ENCODE measurements around the gene GNAI2.

Gene GNAI2

DNA sequence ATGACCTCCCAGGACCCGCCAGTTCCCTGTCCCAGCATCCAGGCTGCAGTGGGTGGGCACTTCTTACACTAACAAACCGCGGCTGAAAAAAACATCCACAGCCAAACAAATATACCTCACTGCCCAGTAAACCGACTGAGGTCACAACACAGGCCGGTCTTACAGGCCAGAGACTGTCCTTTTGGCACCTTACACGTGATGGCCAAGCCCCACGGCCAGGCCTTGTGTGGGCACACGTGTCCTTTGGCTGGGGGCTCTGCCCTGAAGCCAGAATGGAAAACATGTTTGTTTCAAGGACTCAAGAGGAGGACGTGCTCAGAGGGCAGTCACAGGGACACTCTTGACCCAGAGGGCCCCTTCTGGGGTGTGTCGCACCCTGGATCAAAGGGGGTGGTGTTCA lies 21.2 kb upstream of the GNAI2 start:
- Histone ChIP-seq H4K20me1 (ENCODE audit: insufficient read depth, low read length, poor library complexity, severe bottlenecking) (no peaks in the 10 kb centered on the region), H3F3A (ENCODE audit: low read depth) (no peaks in the 10 kb centered on the region), H3K9ac (ENCODE audit: low read depth, low read length, poor library complexity, severe bottlenecking) (no peak overlapping the region), H3K27me3 (ENCODE audit: insufficient read depth, low read length, poor library complexity, severe bottlenecking) (no peaks in the 10 kb centered on the region), H3K9me2 (replicated peaks; ENCODE audit: low read depth, low read length) (no peaks in the 10 kb centered on the region), H3K79me2 (ENCODE audit: insufficient read depth, low read length) (no peaks in the 10 kb centered on the region), H3K9me3 (ENCODE audit: insufficient read depth, low read depth, low read length) (no peaks in the 10 kb centered on the region), H3K4me2 (ENCODE audit: low read depth, low read length, poor library complexity, severe bottlenecking) (no peak overlapping the region), H3K36me3 (ENCODE audit: insufficient read depth, low read length) (no peaks in the 10 kb centered on the region), H3K4me1 (ENCODE audit: insufficient read depth, low read length, poor library complexity, severe bottlenecking) (no peaks in the 10 kb centered on the region), H2AFZ (ENCODE audit: low read length) (no peak overlapping the region), H3K4me3 (ENCODE audit: low read length, poor library complexity, severe bottlenecking) (no peak overlapping the region)
- no peak for TF ChIP-seq EZH2phosphoT487 (IDR thresholded peaks at IDR 0.05; ENCODE audit: borderline replicate concordance)
- TF ChIP-seq, protein P1, sequence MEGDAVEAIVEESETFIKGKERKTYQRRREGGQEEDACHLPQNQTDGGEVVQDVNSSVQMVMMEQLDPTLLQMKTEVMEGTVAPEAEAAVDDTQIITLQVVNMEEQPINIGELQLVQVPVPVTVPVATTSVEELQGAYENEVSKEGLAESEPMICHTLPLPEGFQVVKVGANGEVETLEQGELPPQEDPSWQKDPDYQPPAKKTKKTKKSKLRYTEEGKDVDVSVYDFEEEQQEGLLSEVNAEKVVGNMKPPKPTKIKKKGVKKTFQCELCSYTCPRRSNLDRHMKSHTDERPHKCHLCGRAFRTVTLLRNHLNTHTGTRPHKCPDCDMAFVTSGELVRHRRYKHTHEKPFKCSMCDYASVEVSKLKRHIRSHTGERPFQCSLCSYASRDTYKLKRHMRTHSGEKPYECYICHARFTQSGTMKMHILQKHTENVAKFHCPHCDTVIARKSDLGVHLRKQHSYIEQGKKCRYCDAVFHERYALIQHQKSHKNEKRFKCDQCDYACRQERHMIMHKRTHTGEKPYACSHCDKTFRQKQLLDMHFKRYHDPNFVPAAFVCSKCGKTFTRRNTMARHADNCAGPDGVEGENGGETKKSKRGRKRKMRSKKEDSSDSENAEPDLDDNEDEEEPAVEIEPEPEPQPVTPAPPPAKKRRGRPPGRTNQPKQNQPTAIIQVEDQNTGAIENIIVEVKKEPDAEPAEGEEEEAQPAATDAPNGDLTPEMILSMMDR (conservative IDR thresholded peaks at IDR 0.05; ENCODE audit: low read length) = no peak

DNA sequence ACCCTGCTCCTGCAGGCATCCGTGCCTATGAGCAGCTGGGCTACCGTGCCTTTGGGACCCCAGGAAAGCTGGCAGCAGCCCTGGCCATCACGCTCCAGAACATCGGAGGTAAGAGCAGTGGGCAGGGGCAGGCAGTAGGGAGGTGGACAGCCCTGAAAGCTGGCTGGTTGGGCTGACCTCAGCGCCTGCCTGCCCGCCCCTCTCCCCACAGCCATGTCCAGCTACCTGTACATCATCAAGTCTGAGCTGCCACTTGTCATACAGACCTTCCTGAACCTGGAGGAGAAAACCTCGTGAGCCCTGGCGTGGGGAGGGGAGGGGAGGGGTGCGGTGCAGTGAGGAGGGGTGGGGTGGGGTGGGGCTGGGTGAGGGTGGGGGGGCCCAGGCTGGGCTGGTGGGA lies 20.5 kb upstream of the GNAI2 start:
- H3K4me2 ChIP-seq (ENCODE audit: low read depth, low read length, poor library complexity, severe bottlenecking) = no peak overlapping the region
- no peaks in the 10 kb centered on the region for H3K9me2 ChIP-seq (replicated peaks; ENCODE audit: low read depth, low read length)
- H3K27me3 ChIP-seq (ENCODE audit: insufficient read depth, low read length, poor library complexity, severe bottlenecking) = no peaks in the 10 kb centered on the region
- no peak overlapping the region for H3K9ac ChIP-seq (ENCODE audit: low read depth, low read length, poor library complexity, severe bottlenecking)
- H3K36me3 ChIP-seq (ENCODE audit: insufficient read depth, low read length) = no peaks in the 10 kb centered on the region
- H2AFZ ChIP-seq (ENCODE audit: low read length) = no peak overlapping the region
- no peaks in the 10 kb centered on the region for H3K79me2 ChIP-seq (ENCODE audit: insufficient read depth, low read length)
- H3K9me3 ChIP-seq (ENCODE audit: insufficient read depth, low read depth, low read length) = no peaks in the 10 kb centered on the region
- no peaks in the 10 kb centered on the region for H4K20me1 ChIP-seq (ENCODE audit: insufficient read depth, low read length, poor library complexity, severe bottlenecking)
- no peaks in the 10 kb centered on the region for H3F3A ChIP-seq (ENCODE audit: low read depth)
- H3K4me1 ChIP-seq (ENCODE audit: insufficient read depth, low read length, poor library complexity, severe bottlenecking) = no peaks in the 10 kb centered on the region
- H3K4me3 ChIP-seq (ENCODE audit: low read length, poor library complexity, severe bottlenecking) = no peak overlapping the region
- no peak for TF ChIP-seq EZH2phosphoT487 (IDR thresholded peaks at IDR 0.05; ENCODE audit: borderline replicate concordance)
- TF ChIP-seq, protein P1 (conservative IDR thresholded peaks at IDR 0.05; ENCODE audit: low read length) = no peak

GRCh38 chr3:50217681-50218080 lies 18.3 kb upstream of the GNAI2 start:
- Histone ChIP-seq H3K4me1 (ENCODE audit: insufficient read depth, low read length, poor library complexity, severe bottlenecking) (no peaks in the 10 kb centered on the region), H3K79me2 (ENCODE audit: insufficient read depth, low read length) (no peaks in the 10 kb centered on the region), H3K9me2 (replicated peaks; ENCODE audit: low read depth, low read length) (no peaks in the 10 kb centered on the region), H3K4me3 (ENCODE audit: low read length, poor library complexity, severe bottlenecking) (no peak overlapping the region), H3K4me2 (ENCODE audit: low read depth, low read length, poor library complexity, severe bottlenecking) (no peak overlapping the region), H3K9me3 (ENCODE audit: insufficient read depth, low read depth, low read length) (no peaks in the 10 kb centered on the region), H3K9ac (ENCODE audit: low read depth, low read length, poor library complexity, severe bottlenecking) (no peak overlapping the region), H2AFZ (ENCODE audit: low read length) (no peak overlapping the region), H3K36me3 (ENCODE audit: insufficient read depth, low read length) (no peaks in the 10 kb centered on the region), H4K20me1 (ENCODE audit: insufficient read depth, low read length, poor library complexity, severe bottlenecking) (no peaks in the 10 kb centered on the region), H3K27me3 (ENCODE audit: insufficient read depth, low read length, poor library complexity, severe bottlenecking) (no peaks in the 10 kb centered on the region), H3F3A (ENCODE audit: low read depth) (no peaks in the 10 kb centered on the region)
- TF ChIP-seq EZH2phosphoT487 (IDR thresholded peaks at IDR 0.05; ENCODE audit: borderline replicate concordance) = no peak
- TF ChIP-seq, protein P1 (conservative IDR thresholded peaks at IDR 0.05; ENCODE audit: low read length) = no peak
